Osteoblast (primary cell): ENCODE data around the gene FRMD4B. TPM values are rescaled to one million over a fixed set of nuclear protein-coding genes. Genes with fewer than 3 reads are reported as not detected.

Experiments
- DNase-seq: peaks from one replicate; pipeline ENCODE4 v3.0.0; 2011; ENCODE audit warnings: low spot score, mixed read lengths; ENCODE audit not compliant: insufficient read length; ENCODE audit errors: missing footprints
- H2AFZ ChIP-seq: 2 replicates; pipeline ENCODE4 v1.6.0; 2011; ENCODE audit warnings: mild to moderate bottlenecking, low read length
- H3K27ac ChIP-seq: 2 replicates; pipeline ENCODE4 v1.5.1; 2011; ENCODE audit warnings: mild to moderate bottlenecking, low read depth, low read length, moderate library complexity
- H3K27me3 ChIP-seq: 2 replicates; pipeline ENCODE4 v1.6.0; 2012; ENCODE audit warnings: mild to moderate bottlenecking, control low read depth, inconsistent platforms, low read length, moderate library complexity; ENCODE audit not compliant: insufficient read depth
- H3K36me3 ChIP-seq: 2 replicates; pipeline ENCODE4 v1.5.1; 2011; ENCODE audit warnings: mild to moderate bottlenecking, low read length, control low read depth, moderate library complexity; ENCODE audit not compliant: insufficient read depth
- H3K4me1 ChIP-seq: 2 replicates; pipeline ENCODE4 v1.5.1; 2011; ENCODE audit warnings: mild to moderate bottlenecking, low read length, control low read depth, moderate library complexity; ENCODE audit not compliant: insufficient read depth
- H3K4me2 ChIP-seq: 2 replicates; pipeline ENCODE4 v1.6.0; 2011; ENCODE audit warnings: mild to moderate bottlenecking, low read length; ENCODE audit not compliant: insufficient read depth
- H3K4me3 ChIP-seq: fragments of 200-600 bp; sonication (generic); 3 replicates; pipeline ENCODE4 v1.5.1; 2012; ENCODE audit warnings: mild to moderate bottlenecking, low read length, inconsistent platforms; ENCODE audit not compliant: insufficient read depth
- H3K79me2 ChIP-seq: 2 replicates; pipeline ENCODE4 v1.6.0; 2012; ENCODE audit warnings: mild to moderate bottlenecking, low read length, control low read depth, inconsistent platforms; ENCODE audit not compliant: insufficient read depth
- H3K9me3 ChIP-seq: 2 replicates; pipeline ENCODE4 v1.5.1; 2011; ENCODE audit warnings: low read depth, low read length, control low read depth
- H4K20me1 ChIP-seq: 2 replicates; pipeline ENCODE4 v1.6.0; 2012; ENCODE audit warnings: mild to moderate bottlenecking, low read length, control low read depth; ENCODE audit not compliant: insufficient read depth
- CTCF ChIP-seq: IDR thresholded peaks from 2 replicates; pipeline ENCODE4 v1.5.1; 2011; ENCODE audit warnings: mild to moderate bottlenecking, low read depth, low read length, moderate library complexity; ENCODE audit errors: extremely low read depth
- total RNA-seq: library from RNA; depleted of rRNA; stranded (reverse); fragments of >200 nt; gene quantifications from 2 replicates; pipeline ENCODE4 v1.2.3, GENCODE V29; 2012

The FRMD4B gene
- total RNA-seq, 1 donor, result 0.72 TPM

- H3K79me2 ChIP-seq, result no peaks in the 10 kb centered on the region
Observed at GRCh38 chr3:69409831-69410230, 23.9 kb upstream of the FRMD4B start.

GRCh38 chr3:69409011-69409410, 23.1 kb upstream of the FRMD4B start:
- no peaks in the 10 kb centered on the region for H3K27me3 ChIP-seq
- no peaks in the 10 kb centered on the region for H4K20me1 ChIP-seq
- H2AFZ ChIP-seq, result no peak overlapping the region
- no peak overlapping the region for H3K4me3 ChIP-seq
- peaks cover 5% of the 10 kb centered on the region for H3K9me3 ChIP-seq
- no peaks in the 10 kb centered on the region for H3K36me3 ChIP-seq
- TF ChIP-seq CTCF, result no peak
- no peak overlapping the region for H3K4me2 ChIP-seq
- no peak for DNase-seq
- H3K4me1 ChIP-seq, result peaks cover 13% of the 10 kb centered on the region
- H3K27ac ChIP-seq, result no peak overlapping the region
- H3K79me2 ChIP-seq, result no peaks in the 10 kb centered on the region

More at GRCh38 chr3:69409831-69410230, 23.9 kb upstream of the FRMD4B start:
- Histone ChIP-seq H2AFZ (no peak overlapping the region), H3K4me2 (no peak overlapping the region), H3K27me3 (no peaks in the 10 kb centered on the region), H3K9me3 (peaks cover 5% of the 10 kb centered on the region), H3K36me3 (no peaks in the 10 kb centered on the region), H3K4me1 (peaks cover 13% of the 10 kb centered on the region), H3K27ac (no peak overlapping the region), H3K4me3 (no peak overlapping the region), H4K20me1 (no peaks in the 10 kb centered on the region)
- no peak for TF ChIP-seq CTCF
- DNase-seq, result no peak

- Histone ChIP-seq H3K4me2 (no peak overlapping the region), H3K9me3 (peaks cover 5% of the 10 kb centered on the region), H3K36me3 (no peaks in the 10 kb centered on the region), H4K20me1 (no peaks in the 10 kb centered on the region), H3K79me2 (no peaks in the 10 kb centered on the region), H3K4me3 (no peak overlapping the region), H2AFZ (no peak overlapping the region), H3K27me3 (no peaks in the 10 kb centered on the region), H3K4me1 (peaks cover 13% of the 10 kb centered on the region), H3K27ac (no peak overlapping the region)
- no peak for TF ChIP-seq CTCF
- no peak for DNase-seq
Observed at GRCh38 chr3:69408542-69408941, 22.7 kb upstream of the FRMD4B start.

- no peaks in the 10 kb centered on the region for H3K36me3 ChIP-seq
- H3K4me1 ChIP-seq, result peaks cover 13% of the 10 kb centered on the region
- no peaks in the 10 kb centered on the region for H4K20me1 ChIP-seq
- H3K27me3 ChIP-seq, result no peaks in the 10 kb centered on the region
- H3K9me3 ChIP-seq, result peaks cover 5% of the 10 kb centered on the region
- no peak overlapping the region for H2AFZ ChIP-seq
- H3K79me2 ChIP-seq, result no peaks in the 10 kb centered on the region
- no peak overlapping the region for H3K27ac ChIP-seq
- no peak for TF ChIP-seq CTCF
- H3K4me2 ChIP-seq, result no peak overlapping the region
- no peak for DNase-seq
- H3K4me3 ChIP-seq, result no peak overlapping the region
Observed at GRCh38 chr3:69407908-69408307, 22.0 kb upstream of the FRMD4B start.
